GM21381 (cell line): ENCODE measurements around the gene PRKCA.
"Not testable (repeated sequence)": the region's sequence is repeated elsewhere in the genome, so short reads cannot be mapped to it uniquely, and the experiment has no call there.

Source experiments
- ATAC-seq: cut with Tn5 transposase; IDR thresholded peaks from one replicate; pipeline ENCODE4 v1.9.1; 2021; ENCODE audit warnings: mild to moderate bottlenecking, moderate library complexity; ENCODE audit not compliant: unreplicated experiment

Gene PRKCA

GRCh38 chr17:66349521-66350254, 47.3 kb downstream of the PRKCA start:
- no peak for ATAC-seq

- not testable (repeated sequence) for ATAC-seq
Observed at GRCh38 chr17:66350576-66350975, 48.2 kb downstream of the PRKCA start.

- no peak for ATAC-seq
Observed at GRCh38 chr17:66351033-66351432, 48.6 kb downstream of the PRKCA start.

- ATAC-seq: no peak
Observed at GRCh38 chr17:66351701-66352100, 49.3 kb downstream of the PRKCA start.

- no peak for ATAC-seq
Observed at GRCh38 chr17:66353937-66354401, 51.6 kb downstream of the PRKCA start.

- ATAC-seq: no peak
Observed at GRCh38 chr17:66354472-66354871, 52.1 kb downstream of the PRKCA start.

- no peak for ATAC-seq
Observed at GRCh38 chr17:66354981-66355380, 52.6 kb downstream of the PRKCA start.

GRCh38 chr17:66355510-66355909, 53.1 kb downstream of the PRKCA start:
- no peak for ATAC-seq

GRCh38 chr17:66357037-66357436, 54.6 kb downstream of the PRKCA start:
- ATAC-seq: no peak

- no peak for ATAC-seq
Observed at GRCh38 chr17:66359351-66359750, 56.9 kb downstream of the PRKCA start.

- ATAC-seq: not testable (repeated sequence)
Observed at GRCh38 chr17:66360961-66361565, 58.6 kb downstream of the PRKCA start.

- ATAC-seq: no peak
Observed at GRCh38 chr17:66364508-66364907, 62.1 kb downstream of the PRKCA start.

GRCh38 chr17:66364990-66365490, 62.6 kb downstream of the PRKCA start:
- ATAC-seq: no peak

- no peak for ATAC-seq
Observed at GRCh38 chr17:66365903-66366302, 63.5 kb downstream of the PRKCA start.

GRCh38 chr17:66367107-66367506, 64.7 kb downstream of the PRKCA start:
- ATAC-seq: no peak

GRCh38 chr17:66369830-66370229, 67.4 kb downstream of the PRKCA start:
- ATAC-seq: no peak

GRCh38 chr17:66371561-66371960, 69.1 kb downstream of the PRKCA start:
- no peak for ATAC-seq

GRCh38 chr17:66372182-66372581, 69.8 kb downstream of the PRKCA start:
- ATAC-seq: no peak

- no peak for ATAC-seq
Observed at GRCh38 chr17:66373079-66373478, 70.7 kb downstream of the PRKCA start.

GRCh38 chr17:66373944-66374817, 71.8 kb downstream of the PRKCA start:
- ATAC-seq: no peak

- ATAC-seq: no peak
Observed at GRCh38 chr17:66375121-66375520, 72.7 kb downstream of the PRKCA start.
